Chondrocyte (in vitro differentiated cells): ENCODE measurements around the gene ATP11A. TPM values are rescaled to one million over a fixed set of nuclear protein-coding genes. Genes with fewer than 3 reads are reported as not detected.

ENCODE experiments used
- DNase-seq: peaks from one replicate; pipeline ENCODE4 v3.0.0; 2021; ENCODE audit warnings: mixed read lengths, low spot score
- H3K27ac Mint-ChIP-seq: one replicate; pipeline ENCODE4 v1.8.0; 2021; ENCODE audit warnings: mild to moderate bottlenecking, moderate library complexity, mixed read lengths; ENCODE audit not compliant: unreplicated experiment
- H3K27me3 Mint-ChIP-seq: 2 replicates; pipeline ENCODE4 v1.8.0; 2021; ENCODE audit warnings: low read depth, mixed read lengths
- H3K36me3 Mint-ChIP-seq: 2 replicates; pipeline ENCODE4 v1.8.0; 2021; ENCODE audit warnings: low read depth, mixed read lengths
- H3K4me1 Mint-ChIP-seq: 2 replicates; pipeline ENCODE4 v1.8.0; 2021; ENCODE audit warnings: low read depth, mild to moderate bottlenecking, mixed read lengths
- H3K4me3 Mint-ChIP-seq: one replicate; pipeline ENCODE4 v1.8.0; 2021; ENCODE audit warnings: mild to moderate bottlenecking, moderate library complexity, mixed read lengths; ENCODE audit not compliant: unreplicated experiment
- H3K9me3 Mint-ChIP-seq: 2 replicates; pipeline ENCODE4 v1.8.0; 2021; ENCODE audit warnings: low read depth, mixed read lengths
- CTCF ChIP-seq: fragments of 200-600 bp; sonication (generic); IDR thresholded peaks from 2 replicates; pipeline ENCODE4 v1.5.0; 2021; ENCODE audit warnings: antibody characterized with exemption, mild to moderate bottlenecking, moderate library complexity
- total RNA-seq: library from RNA; stranded (reverse); gene quantifications from 3 replicates; pipeline ENCODE4 v1.2.1, GENCODE V29; 2021

The ATP11A gene
- total RNA-seq, 1 donor from 2014 or later: 13.1 TPM

GRCh38 chr13:112885782-112886268 lies 196.0 kb downstream of the ATP11A start:
- H3K9me3 Mint-ChIP-seq: no peaks in the 10 kb centered on the region
- peaks cover 10% of the 10 kb centered on the region for H3K4me1 Mint-ChIP-seq
- TF ChIP-seq CTCF: no peak
- peak overlapping the region; percentile 54 for H3K27ac Mint-ChIP-seq
- peak; percentile 95 for DNase-seq
- no peaks in the 10 kb centered on the region for H3K36me3 Mint-ChIP-seq
- peak overlapping the region; percentile 63 for H3K4me3 Mint-ChIP-seq
- peaks cover 9% of the 10 kb centered on the region for H3K27me3 Mint-ChIP-seq

- DNase-seq: no peak
- Mint-ChIP-seq H3K27ac (no peak overlapping the region), H3K4me1 (peaks cover 10% of the 10 kb centered on the region), H3K27me3 (peaks cover 17% of the 10 kb centered on the region), H3K9me3 (no peaks in the 10 kb centered on the region), H3K36me3 (no peaks in the 10 kb centered on the region), H3K4me3 (no peak overlapping the region)
- TF ChIP-seq CTCF: no peak
Observed at GRCh38 chr13:112887151-112887550, 197.3 kb downstream of the ATP11A start.

- no peak for TF ChIP-seq CTCF
- Mint-ChIP-seq H3K27me3 (peaks cover 20% of the 10 kb centered on the region), H3K4me1 (peaks cover 10% of the 10 kb centered on the region), H3K9me3 (no peaks in the 10 kb centered on the region), H3K4me3 (no peak overlapping the region), H3K36me3 (no peaks in the 10 kb centered on the region), H3K27ac (no peak overlapping the region)
- DNase-seq: peak; percentile 64
Observed at GRCh38 chr13:112887557-112887991, 197.7 kb downstream of the ATP11A start.

GRCh38 chr13:112888238-112889111 lies 198.6 kb downstream of the ATP11A start:
- peaks cover 24% of the 10 kb centered on the region for H3K27me3 Mint-ChIP-seq
- H3K27ac Mint-ChIP-seq: no peak overlapping the region
- no peak for TF ChIP-seq CTCF
- H3K9me3 Mint-ChIP-seq: no peaks in the 10 kb centered on the region
- no peak overlapping the region for H3K4me3 Mint-ChIP-seq
- H3K36me3 Mint-ChIP-seq: no peaks in the 10 kb centered on the region
- peak; percentile 86 for DNase-seq
- H3K4me1 Mint-ChIP-seq: peaks cover 18% of the 10 kb centered on the region

GRCh38 chr13:112889351-112890290 lies 199.8 kb downstream of the ATP11A start:
- TF ChIP-seq CTCF: no peak
- Mint-ChIP-seq H3K27me3 (peaks cover 24% of the 10 kb centered on the region), H3K36me3 (no peaks in the 10 kb centered on the region), H3K4me1 (peaks cover 19% of the 10 kb centered on the region), H3K27ac (no peak overlapping the region), H3K9me3 (no peaks in the 10 kb centered on the region), H3K4me3 (no peak overlapping the region)
- DNase-seq: peak; percentile 87
